GM19467 (cell line): ENCODE data around the gene TSPAN18.

Source experiments
- ATAC-seq: cut with Tn5 transposase; IDR thresholded peaks from one replicate; pipeline ENCODE4 v1.9.1; 2021; ENCODE audit warnings: mild to moderate bottlenecking, moderate library complexity; ENCODE audit not compliant: unreplicated experiment

TSPAN18 gene

DNA sequence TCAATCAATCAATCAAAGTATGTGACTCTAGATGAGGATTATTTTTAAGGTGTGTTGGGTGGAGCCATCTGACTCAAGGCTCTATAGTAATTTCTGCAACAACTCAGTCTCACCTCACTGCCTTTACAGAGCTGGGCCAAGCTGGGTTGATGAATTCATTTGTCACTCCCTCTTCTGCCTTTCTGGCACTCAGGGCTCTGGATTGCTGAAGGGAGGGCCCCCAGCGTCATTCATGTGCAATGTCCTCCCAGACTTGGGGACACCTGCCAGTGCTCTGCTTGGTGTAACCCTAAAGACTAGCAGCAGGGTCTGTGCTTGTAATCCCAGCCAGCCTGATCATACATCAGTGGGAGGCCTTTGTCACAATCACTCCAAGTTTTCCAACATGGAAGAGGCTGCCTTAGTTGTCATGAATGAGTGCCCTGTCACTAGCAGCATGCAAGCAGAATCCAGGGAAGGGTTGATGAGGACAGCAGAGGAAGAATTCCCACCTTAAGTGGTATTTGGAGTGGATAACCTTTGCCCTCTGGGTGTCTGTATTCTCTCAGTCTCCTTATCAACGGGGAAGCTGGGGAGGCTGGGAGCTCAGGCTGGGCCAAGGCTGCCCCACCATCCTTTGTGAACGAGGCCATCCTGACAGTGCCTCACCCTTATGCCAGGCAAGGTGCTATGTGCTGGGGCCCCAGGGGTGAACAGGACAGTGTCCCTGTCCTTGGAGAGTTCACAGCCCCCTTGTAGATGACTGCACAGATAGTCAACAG, 225.9 kb downstream of the TSPAN18 start:
- no peak for ATAC-seq

DNA sequence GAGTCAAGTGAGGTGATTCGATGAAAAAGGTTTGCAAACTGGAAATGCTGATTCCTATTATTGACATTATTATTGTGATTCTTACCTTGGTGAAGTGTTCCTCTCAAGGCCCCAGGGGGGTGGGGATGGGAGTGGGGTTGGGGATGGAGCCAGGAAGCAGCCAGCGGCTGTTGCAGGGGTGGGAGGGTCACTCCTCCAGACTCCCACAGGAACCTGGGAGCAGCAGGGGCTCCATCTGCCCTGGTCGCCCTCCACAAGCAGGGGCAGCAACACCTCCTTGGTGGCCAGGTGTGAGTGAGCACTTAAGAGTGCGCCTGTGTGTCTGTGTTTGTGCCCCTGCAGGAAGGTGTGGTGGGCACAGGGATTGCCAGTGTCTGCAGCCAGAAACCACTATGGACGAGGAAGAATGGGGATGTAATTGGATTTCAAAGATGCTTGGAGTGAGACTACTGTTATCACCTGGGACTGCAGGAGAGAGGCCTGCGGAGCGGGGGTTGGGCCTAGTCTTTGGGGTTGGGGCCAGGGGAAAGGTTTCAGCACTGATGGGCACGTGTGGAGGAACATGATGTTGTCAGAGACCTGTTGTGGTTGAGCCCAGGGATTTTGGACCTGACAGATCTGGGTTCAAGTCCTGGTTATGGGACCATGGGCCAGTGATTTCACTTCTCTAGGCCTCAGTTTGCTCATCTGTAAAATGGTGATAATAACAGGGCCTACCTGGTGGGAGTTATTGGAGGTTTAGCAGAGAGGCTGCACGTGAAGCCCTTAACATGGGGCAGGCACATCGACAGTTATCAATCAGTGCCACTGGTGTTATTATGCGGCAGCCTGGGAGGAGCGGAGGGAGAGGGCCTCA, 227.5 kb downstream of the TSPAN18 start:
- no peak for ATAC-seq

DNA sequence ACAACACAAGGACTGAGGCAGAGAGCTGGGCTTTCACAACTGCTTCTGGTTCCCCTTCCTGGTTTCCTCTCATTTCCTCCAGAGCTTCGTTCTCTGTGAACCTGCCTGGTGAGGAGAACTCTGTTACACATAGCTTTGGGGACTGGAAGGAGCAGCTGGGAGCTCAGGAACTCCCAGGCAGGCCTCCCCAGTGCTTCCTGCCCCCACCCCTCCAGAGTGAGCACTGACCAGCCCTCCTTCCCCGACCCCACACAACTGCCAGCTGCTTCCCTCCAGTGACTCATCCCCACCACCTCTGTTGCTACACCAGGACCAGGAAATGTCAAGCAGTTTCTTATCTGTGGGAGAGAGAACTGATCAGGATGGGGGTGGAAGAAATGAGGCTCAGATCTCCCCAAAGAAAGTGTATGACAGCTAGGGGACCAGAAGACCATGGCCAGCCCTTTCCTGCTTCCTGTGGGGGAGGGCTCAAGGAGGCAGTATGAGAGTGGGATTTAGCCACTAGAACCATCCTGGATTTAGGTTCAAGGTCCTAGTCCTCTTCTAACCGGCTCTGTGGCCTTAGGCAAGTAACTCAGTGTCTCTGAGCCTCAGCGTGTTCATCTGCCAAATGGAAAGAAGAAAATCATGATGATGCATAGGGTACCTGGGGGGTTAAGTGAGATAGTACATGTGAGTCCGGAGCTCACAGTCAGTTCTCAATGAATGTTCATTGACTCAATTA, 228.4 kb downstream of the TSPAN18 start:
- no peak for ATAC-seq

DNA sequence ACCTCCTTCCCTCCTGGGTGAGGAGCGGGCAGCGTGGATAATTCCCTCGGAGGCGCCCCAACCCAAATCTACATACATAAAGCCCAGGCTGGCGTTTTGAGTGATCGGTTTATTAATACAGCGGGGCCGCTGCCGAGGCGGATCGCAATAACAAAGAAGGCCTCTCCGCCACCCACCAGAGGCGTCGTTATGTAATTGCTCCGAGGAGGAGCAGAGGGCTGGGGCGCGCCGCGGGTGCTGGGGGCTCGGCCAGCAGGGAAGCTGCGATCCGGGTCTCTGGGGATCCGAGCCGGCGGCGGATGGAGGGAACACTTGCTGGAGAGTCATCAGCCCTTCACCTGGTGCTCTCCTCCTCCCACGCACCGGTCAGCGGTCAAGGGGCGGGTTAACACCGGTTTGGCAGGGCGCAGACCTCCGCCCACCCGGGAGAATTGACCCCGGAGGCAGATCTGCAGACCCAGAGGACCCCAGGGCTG, 230.3 kb downstream of the TSPAN18 start:
- ATAC-seq, result no peak

DNA sequence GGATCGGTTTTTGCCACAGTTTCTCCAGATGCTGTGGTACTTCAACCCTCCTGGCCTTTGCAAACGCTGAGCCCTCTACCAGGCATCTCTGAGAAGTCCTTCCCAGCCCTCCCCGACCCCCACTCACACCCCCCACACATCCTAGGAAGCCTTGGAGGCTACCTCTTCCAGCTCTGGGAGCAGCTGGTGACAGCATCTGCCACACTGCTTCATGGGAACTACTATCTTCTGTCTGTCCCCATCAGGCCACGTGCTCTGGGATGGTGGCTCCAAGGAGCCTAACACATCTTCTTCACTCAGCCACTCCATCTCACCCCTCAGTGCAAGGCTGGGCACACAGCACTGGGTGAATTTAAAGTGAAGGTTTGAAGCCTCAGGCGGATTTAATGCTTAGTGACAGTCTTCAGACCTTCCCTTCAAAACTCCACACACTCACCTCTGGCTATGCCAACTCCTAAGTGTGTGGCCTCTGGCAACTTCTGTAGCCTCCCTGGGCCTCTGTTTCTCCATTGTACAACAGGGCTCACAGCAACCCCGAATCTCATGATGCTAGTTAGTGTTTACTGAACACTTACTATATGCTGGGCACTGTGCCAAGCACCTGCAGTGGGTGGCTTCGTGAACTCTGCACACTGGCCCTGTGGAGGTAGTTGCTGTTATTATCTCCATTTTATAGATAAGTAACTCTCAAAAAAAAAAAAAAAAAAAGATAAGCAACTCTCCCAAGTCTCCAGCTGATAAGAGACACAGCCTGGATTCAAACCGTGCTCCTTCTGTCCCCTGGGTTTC, 231.2 kb downstream of the TSPAN18 start:
- ATAC-seq, result no peak

DNA sequence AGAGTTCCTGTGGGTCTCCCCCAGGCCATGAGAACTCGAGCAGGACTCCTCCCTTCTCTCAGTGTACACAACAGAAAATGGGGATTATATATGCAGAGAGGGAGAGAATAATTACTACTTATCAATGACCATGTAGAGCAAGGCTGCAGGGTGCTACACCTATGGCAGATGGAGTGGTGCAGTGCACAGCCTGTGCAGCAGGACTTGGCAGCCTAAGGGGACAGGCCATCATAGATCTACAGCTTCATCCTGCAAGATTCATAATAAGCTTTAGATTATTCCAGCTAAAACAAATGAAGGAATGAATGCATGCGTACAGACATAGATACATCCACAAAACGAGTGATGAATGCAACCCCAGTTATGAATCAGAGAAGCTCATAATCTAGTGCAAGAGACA, 232.3 kb downstream of the TSPAN18 start:
- ATAC-seq, result no peak

DNA sequence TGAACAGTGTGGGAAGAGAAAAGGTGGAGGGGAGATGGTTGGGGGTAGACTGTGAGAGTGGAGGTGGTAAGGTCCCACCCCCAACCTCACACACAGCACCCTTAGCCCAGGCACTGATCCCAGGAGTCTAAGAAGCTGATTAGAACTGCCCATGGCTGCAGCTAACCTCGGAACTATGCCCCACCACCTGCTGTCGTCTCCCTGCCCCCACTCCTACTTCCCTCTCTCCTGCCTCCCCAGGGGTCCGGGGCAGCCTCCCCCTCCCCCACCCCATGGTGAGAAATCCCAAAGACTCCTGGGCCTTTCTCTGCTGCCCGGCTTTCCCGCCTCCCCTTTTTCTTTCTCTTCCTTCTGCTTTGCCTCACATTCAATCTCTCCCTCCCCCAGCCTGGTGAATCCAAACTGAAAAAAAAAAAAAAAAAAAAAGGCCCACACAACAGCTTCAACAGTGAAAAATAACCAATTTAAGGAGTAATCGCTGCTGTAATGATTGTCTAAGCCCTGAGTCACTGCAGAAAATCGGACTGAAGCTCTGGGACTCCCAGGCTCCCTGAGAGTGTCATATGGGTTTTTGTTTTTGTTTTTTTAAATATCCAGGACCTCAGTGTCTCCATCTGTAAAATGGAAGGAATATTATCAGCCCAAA, 233.6 kb downstream of the TSPAN18 start:
- no peak for ATAC-seq

DNA sequence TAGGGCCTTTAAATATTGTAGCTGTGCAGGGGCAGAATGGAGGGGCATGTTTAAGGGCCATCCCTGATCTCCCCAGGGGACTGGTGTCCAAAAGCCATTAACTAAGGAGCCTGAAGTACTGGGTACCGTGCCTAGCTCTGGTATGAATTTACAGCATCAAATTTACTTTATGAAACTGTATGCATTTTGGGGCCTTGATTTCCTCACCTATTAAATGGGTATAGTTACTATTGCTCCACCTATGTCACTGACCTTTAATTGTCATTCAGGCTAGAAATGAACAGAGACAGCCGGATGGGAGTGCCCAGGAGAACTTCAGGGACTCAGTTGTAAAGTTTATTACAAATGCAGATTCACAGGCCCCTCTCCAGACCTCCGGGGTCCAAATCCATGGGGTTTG, 235.7 kb downstream of the TSPAN18 start:
- no peak for ATAC-seq

DNA sequence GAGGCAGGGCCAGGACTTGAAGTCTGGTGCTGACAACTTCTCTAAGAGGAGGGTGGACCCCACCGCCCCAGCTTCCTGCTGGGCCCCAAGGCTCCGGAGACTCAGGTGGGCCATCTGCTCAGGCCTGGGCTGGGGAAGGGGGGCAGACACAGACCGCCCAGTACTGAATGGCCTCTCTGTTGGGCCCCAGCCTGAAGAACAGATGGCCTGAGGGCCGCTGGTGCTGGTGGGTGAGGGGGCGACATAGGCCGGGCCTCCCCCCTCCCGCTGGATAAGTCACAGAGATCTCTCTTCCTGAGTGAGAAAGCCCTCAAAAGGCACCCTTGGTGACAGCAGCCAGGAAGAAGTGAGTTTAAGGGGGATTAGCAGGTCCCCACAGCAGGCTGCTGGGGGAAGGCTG, 236.4 kb downstream of the TSPAN18 start:
- ATAC-seq, result no peak

DNA sequence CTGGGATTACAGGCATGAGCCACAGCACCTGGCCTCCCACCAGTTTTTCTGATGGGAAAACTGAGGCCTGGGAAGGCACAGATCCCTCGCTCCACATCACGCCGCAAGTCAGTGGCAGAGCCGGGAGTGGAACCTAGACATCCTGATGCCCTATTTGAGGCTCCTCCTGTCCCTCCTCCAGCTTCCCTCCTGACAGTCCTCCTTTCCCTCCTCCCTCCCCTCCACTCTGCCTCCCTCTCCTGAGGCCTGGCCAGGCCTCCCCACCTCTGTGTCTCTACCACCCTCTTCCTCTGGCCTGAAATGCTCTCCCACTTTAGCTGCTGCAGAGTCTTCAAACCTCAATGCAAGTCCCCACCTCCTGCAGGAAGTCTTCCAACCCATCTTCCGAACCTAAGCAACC, 237.2 kb downstream of the TSPAN18 start:
- ATAC-seq, result no peak

DNA sequence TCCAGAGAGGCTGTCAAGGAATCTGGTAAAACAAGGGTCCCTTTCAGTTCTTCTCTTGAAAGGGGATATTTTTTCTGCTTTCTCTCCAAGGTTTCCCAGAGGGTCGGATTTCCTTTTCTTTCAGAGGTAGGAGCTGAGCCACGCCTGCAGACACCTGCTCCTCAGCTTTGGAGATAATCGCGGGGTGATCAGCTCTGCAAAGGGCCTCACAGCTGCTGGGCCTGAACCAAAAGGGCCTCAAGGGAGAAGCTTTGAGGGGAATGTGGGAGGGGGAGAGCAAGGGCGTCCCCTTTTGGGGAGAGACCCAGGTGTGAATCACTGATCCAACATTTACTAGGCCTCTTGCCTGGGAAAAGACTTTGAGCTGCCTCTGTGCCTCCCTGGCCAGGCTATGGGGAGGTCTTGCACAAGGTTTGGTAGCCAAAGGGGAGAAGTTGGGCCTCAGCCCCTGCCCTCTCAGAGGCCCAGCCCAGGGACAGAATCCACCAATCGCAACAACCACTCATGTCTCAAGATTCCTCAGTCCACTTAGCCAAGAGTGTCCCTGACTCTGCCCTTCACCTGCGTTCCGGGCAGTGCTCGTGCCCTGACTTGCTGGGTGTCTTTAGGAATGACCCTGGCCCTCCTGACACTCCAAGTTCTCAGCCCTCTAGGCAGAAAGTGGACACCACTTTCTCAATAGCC, 237.9 kb downstream of the TSPAN18 start:
- no peak for ATAC-seq

DNA sequence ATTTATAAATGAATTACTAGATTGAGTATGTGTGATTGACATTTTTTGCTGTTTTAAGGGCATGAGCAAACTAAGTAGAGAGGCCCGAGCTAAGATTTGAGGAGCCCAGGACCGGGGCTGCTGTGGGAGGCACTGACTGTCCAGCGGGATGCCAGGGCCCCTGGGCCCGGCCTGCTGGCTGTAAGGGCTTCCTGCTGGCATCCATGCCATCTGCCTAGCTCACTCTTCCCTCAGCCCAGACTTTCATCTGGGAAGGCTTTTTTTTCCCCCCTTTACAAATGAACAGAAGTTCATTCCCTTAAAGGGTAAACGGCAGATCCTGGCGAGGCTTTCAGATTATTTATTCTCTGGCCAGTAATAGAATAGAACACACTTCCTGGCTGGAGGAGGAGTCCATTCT, 239.9 kb downstream of the TSPAN18 start:
- ATAC-seq, result no peak

DNA sequence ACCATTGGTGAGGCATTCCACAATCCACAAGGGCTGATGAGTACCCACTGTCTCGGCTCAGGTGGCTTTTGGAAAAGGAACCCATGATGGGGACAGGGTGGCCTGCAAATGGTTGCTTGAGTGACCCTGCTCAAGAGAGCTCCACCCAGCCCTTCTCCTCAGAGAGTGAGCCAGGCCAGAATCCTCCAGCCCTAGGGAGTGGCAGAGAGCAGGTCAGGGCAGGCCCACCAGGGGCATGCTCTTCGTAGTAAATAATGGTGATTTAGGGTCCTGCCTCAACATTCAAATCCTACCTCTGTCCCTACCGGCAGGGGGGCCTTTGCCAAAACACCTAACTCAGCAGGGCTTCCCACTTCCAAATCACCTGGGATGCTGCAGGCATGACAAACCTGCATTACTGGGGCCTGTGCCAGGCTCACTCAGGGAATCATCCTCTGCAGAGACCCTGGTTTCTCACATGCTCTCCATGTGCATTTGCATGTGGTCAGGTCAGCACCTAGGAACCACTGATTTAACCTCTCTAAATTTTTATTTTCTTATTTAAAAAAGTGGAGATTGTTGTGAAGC, 241.3 kb downstream of the TSPAN18 start:
- ATAC-seq, result no peak

DNA sequence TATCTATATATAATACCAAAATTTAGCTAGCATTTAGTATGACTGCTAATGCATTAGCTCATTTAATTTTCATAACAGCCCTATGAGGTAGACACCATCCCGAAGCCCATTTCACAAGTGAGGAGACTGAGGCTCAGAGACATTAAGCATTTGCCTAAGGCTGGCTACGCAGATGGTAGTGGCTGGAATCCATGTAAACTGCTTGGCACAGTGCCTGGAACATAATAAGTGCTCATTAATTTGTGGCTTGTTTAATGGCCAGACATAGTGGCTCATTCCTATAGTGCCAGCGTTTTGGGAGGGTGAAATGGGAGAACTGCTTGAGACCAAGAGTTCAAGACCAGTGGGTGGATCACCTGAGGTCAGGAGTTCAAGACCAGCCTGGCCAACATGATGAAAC, 241.7 kb downstream of the TSPAN18 start:
- ATAC-seq, result no peak

DNA sequence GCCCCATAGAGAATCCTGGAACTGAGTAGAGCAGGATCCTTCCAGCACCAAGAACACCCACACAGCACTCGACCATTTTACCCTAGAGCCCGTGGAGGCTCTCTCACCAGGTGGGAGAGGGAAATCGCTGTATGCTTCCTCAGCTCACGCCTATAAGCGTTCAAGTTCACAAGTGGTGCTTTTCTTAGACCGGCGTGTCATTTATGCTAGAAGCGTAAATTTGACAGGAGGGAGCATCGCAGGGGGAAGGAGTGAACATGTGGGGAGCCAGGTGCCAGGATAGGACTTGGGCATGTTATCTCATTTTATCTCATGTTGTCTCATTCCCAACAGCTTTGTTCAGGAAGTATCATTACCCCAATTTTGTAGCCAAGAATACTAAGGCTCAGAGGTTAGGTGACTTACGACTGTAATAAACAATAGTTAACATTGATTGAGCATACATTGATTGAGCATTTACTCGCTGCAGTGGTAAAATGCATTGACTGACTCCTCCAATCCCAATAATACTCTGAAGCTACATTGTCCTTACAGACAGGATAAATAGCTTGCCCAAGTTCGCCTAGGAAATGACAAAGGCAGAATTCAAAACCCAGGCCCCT, 243.0 kb downstream of the TSPAN18 start:
- no peak for ATAC-seq

DNA sequence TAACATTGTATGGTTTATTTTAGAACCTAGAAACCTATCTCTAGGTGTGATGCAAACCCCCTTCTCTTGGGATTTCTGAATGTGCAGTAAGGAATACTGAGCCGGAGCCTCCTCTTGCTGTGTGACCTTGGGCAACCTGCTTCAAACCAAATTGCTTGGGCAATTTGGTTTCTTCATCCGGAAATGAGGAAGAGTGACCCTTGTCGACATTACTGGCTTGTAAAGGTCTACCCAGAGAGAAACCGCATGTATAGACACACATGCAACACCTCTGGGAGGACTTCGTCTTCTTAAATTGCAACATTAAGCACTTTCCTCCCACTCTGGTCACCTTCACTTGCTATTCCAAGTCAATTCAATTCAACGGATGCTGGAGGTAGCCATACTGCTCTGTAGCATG, 243.5 kb downstream of the TSPAN18 start:
- ATAC-seq, result no peak

DNA sequence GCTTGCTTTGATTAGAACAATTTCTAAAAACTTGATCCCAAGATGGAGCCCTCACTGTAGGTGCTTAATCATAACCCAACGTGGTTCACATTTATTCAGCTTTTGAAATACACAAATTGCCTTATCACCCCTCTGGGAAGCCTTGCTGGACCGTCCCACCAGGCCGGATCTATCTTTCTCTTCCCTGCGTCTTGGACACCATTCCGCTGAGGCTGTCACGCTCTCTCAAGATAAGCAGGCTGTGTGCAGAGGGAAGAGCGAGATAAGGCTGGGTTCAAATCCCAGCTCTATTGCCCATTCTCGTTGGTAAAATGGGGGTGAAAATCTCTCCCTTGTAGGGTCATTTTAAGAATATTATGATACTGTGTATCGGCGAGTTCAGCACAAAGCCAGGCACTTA, 244.4 kb downstream of the TSPAN18 start:
- ATAC-seq, result no peak

DNA sequence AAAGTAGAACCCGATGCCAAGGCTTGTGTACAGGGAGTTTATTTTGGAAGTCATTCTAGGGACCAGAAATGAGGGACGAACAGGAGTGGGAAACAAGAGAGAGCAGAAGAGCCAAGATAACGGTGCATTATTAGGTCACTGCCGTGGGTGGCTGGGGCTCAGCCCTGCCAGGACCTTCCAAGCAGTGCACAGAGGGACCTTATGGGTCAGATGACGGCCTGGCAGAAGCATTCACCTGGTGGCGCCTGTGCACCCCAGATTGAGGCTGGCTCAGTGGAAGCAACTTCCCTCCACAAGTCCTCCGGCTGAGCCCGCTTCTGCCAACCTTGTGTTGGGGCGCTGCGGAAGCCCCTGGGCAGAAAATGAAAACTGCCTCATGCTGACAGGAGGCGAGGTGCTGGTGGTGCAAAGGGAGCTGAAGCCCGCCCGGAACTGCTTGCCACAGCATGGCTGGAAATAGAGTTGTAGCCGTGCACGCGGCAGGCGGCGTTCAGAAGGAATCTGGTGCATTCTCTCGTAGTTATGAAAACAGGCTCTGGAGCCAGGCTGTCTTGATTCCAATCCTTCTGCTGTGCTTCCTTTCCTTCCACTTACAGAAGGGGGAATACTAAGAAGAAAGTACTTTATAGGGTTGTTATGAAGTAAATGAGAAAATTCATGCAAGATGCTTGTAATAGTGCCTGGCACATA, 246.1 kb downstream of the TSPAN18 start:
- no peak for ATAC-seq
